GM19023 (cell line): ENCODE measurements around the gene DPYSL4.

ENCODE experiments used
- ATAC-seq: cut with Tn5 transposase; IDR thresholded peaks from one replicate; pipeline ENCODE4 v1.9.1; 2021; ENCODE audit warnings: mild to moderate bottlenecking, moderate library complexity; ENCODE audit not compliant: unreplicated experiment

DPYSL4 gene

GRCh38 chr10:132238371-132239125, 51.8 kb downstream of the DPYSL4 start:
- ATAC-seq: no peak

GRCh38 chr10:132239126-132240031, 52.6 kb downstream of the DPYSL4 start:
- no peak for ATAC-seq

- ATAC-seq: no peak
Measured at GRCh38 chr10:132240156-132240555, 53.4 kb downstream of the DPYSL4 start.

GRCh38 chr10:132240581-132240980, 53.8 kb downstream of the DPYSL4 start:
- ATAC-seq: no peak

- no peak for ATAC-seq
Measured at GRCh38 chr10:132241086-132241485, 54.3 kb downstream of the DPYSL4 start.

GRCh38 chr10:132241496-132241895, 54.7 kb downstream of the DPYSL4 start:
- no peak for ATAC-seq

DNA sequence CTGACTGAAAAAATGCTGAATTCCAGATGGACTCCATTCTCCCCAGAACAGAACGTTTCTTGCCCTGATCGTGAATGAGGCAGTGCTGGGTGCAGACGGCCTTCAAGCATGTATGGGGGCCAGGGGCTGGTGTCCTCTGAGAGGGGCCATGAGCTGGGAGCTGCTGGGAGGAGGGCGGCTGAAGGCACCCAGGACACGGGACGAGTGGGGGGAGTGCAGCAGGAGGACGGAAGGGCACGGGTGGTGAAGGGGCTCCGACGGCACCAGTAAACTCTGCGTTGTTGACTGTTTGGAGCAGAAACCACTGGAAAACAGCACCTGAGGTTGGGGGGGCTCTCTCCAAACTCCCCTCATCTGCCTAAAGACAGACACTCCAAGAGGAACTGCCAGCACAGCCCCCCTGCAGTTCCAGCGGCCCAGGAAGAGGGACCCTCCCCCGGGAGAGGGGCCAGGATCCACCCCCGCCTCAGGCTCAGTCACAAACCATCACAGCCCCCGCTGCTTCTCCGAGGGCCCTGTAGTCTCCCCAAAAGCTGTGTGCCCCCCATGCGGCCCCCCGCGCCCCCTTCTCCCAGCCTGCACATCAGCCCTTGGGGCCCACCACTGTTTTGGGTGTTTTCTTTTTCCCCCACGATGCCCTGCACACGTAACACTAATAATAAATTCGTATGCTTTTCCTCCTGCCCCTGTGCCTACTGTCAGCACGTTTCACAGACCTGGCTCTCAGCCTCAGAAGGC, 55.5 kb downstream of the DPYSL4 start:
- no peak for ATAC-seq

GRCh38 chr10:132243141-132243540, 56.4 kb downstream of the DPYSL4 start:
- no peak for ATAC-seq

DNA sequence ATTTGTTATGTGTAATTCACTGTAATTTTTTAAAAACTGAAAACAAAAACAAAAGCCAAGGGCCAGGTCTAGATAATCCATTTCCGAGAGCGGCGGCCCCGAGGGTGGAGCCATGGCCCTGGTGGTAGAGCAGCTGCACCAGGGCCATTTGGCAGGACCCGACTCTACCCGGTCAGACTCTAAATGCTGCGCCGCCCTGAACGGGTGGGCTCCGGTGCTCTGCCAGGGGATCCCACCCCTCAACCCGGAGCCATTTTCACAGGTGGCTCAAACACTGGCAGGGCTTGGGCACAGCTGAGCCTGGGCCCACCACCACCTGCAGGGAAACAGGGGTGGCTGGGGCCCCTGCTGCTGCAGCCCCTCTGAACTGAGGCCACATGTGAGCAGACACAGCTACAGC, 56.9 kb downstream of the DPYSL4 start:
- ATAC-seq: no peak

DNA sequence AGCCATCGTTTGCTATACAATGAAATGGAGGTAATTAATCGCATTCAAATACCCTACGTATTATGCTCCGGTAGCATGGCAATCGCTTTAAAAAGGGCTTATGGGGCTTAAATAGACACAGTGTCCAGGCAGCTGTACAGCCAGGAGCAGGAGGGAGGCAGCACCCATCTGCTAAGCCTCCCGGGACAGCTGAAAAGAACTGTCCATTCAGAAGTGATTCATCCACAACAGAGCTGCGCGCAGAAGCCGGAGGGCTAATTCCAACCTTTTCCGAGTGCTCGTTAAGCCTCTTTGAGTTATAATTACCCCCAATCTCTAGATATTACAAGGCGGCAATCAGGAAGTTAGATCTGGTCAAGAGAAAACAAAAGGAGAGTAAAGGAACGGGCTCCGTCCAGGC, 58.3 kb downstream of the DPYSL4 start:
- ATAC-seq: no peak

- no peak for ATAC-seq
Measured at GRCh38 chr10:132246296-132246695, 59.5 kb downstream of the DPYSL4 start.

- no peak for ATAC-seq
Measured at GRCh38 chr10:132247943-132248342, 61.2 kb downstream of the DPYSL4 start.

GRCh38 chr10:132248455-132249225, 61.9 kb downstream of the DPYSL4 start:
- ATAC-seq: no peak

DNA sequence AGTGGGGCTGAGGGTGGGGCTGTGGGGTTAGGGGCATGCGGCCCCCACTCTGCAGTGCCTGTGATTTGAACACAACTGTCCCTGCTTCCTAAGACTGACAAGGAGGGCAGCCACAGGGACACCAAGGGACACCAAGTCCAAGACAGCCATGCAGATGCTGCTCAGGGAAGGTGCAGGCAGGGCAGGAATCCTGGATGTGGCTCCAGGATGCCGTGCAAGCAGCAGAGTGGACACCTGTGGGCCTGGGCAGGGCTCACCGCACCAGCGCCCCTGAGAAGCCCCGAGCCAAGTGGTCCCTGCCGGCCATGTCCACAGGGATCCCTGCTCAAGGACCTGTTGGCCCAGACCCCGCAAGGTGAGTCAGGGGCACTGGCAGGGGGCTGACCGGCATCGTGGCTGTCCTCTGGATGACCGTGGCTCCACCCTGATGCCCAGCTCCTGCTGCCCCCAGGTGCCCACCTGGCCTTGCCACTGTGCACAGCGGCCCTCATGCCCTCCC, 62.5 kb downstream of the DPYSL4 start:
- no peak for ATAC-seq

DNA sequence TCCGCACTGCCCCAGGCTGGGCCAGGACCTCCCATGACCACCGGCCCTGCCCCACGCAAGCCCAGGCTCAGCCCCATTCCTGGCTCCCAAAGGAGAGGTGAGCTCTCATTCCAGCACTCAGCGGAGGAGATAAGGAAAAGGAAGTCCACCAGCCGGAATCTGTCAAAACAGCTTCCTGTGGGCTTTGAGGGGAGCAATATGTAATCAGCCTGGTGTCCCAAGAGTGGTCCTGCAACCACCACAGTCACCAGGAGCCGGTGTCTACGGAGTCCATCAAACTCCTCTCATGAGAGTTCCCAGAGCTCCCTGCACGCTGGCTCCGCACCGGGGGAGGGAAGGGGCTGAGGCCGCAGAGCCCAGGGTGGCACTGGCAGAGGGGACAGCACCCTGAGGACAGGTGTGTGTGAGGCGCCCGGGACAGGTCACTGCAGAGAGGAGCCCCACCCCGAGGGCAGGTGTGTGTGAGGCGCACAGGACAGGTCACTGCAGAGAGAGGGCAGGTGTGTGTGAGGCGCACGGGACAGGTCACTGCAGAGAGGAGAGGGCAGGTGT, 63.2 kb downstream of the DPYSL4 start:
- no peak for ATAC-seq

DNA sequence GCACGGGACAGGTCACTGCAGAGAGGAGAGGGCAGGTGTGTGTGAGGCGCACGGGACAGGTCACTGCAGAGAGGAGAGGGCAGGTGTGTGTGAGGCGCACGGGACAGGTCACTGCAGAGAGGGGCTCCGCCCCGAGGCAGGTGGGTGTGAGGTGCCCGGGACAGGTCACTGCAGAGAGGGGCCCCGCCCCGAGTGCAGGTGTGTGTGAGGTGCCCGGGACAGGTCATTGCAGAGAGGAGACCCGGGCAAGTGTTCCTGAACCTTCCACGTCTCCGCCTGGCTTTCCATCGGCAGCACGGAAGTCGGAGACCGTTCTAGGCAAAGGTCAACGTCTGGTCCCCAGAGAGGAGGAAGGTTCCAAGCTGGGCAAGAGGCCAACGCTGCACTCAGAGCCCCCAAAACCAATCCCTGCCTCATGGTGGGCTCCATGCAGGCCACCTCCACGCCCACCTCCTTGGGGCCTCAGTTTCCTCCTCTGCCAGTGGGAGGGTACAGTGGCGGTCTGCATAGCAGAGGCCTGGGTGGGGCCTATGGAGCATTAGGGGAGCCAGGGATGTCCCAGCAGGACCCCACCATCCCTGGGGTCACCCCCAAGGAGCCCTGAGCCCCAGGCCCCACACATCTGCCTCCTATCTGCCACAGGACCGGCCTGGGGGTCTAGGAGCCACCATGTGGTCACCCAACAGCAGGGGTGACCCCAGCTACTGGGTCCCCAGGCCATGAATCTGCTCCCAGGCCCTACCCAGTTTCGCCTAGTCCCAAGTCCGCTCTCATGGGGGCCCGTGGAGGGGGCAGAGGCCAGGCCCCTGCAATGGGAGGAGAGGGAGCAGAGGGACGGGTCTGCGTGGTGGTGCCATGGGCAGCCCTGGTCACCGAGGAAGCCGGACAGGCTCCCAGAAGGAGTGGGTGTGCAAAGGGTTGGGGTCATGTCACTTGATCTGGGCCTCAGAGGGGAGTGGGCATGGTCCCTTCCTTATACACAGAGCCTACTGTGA, 64.0 kb downstream of the DPYSL4 start:
- ATAC-seq: no peak

- ATAC-seq: no peak
Measured at GRCh38 chr10:132251928-132252327, 65.2 kb downstream of the DPYSL4 start.

DNA sequence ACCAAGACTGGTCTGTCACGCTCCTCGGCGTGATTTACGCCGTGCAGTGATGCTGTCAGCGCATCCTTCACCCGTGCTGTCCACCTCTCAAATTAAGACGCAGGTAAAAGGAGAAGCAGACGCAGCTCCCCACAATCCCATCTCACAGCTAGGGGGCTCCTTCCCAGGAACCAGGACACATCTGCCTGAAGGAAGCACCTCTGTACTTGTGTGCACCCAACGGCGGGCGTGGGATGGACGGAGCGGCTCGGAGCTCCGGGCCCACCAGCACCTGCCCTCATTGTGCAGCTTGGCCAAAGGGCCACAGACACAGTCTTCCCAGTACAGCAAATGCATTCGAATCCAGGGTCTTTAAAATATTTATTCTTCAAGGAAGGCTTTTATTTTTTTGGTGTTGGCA, 65.7 kb downstream of the DPYSL4 start:
- no peak for ATAC-seq

- ATAC-seq: no peak
Measured at GRCh38 chr10:132253092-132253687, 66.4 kb downstream of the DPYSL4 start.
